Measurements from ENCODE around the gene CBX5. TPM values are rescaled to one million over a fixed set of nuclear protein-coding genes. Genes with fewer than 3 reads are reported as not detected.
"Not testable (repeated sequence)": the region's sequence is repeated elsewhere in the genome, so short reads cannot be mapped to it uniquely, and the experiment has no call there.

CBX5 gene
- total RNA-seq, 1 donor from 2014 or later: 39.5 TPM

DNA sequence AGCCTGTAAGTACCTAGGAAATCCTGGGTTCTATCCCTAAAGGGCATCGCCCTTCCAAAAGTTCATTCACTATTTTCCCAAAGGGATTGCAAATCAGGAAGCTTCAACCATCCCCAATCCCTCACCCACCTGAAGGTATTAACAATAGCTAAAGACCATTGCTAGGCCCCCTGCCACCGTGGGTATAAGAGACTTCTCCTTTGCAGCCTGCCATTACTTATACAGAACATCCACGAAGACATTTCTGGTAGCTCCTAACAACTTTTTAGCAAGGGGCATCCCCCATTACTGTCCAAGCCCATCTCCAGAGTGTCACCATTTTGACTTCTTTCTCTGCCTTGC lies 90.8 kb downstream of the CBX5 start:
- intact Hi-C loops (cut with DNase I): no loop called here
- DNase-seq (ENCODE audit: low spot score): no peak

DNA sequence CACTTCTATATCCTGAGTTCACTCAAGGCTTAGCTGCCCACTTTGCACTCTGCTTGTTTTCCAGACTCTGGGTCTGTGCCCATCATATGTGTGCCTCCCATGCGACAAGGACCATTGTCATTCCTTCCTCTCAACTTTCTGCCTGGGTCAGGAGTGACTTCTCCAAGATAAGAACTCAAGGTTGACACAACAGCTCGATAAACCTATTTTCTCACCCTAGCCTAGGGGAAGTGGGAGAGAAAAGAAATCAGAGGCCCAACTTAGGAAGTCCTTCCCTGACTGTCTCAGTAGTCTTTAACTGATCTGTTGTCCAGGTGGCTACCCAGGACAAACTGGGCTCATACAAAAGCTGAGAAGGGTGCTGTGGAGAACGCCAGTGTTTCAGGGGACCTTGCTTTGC lies 92.8 kb downstream of the CBX5 start:
- DNase-seq (ENCODE audit: low spot score): no peak
- intact Hi-C loops (cut with DNase I): no loop called here

DNA sequence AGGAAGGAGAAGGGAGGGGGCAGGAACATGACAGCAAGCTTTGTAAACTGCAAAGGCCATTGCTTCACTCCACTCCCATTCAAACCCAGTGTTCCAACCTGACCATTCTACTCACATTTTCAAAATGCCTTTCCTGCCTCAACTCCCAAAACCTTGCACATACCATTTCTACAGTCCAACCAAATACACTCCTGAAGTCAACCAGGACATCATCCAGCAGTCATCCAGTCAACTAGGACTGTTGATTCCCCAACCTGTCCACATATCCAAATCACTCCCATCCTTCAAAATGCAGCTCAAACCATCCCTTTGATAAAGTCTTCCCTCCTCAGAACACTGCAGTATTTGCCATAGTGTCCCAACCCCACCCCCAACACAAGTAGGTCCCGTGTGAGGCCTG lies 94.0 kb downstream of the CBX5 start:
- intact Hi-C loops (cut with DNase I): no loop called here
- no peak for DNase-seq (ENCODE audit: low spot score)

DNA sequence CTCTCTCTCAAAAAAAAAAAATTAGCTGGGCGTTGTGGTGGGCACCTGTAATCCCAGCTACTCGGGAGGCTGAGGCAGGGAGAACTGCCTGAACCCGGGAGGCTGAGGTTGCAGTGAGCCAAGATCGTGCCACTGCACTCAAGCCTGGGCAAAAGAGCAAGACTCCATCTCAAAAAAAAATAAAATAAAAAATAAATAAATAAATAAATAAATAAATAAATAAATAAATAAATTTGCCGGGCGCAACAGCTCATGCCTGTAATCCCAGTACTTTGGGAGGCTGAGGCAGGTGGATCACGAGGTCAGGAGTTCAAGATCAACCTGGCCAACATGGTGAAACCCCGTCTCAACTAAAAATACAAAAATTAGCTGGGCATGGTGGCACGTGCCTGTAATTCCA lies 94.6 kb downstream of the CBX5 start:
- intact Hi-C loops (cut with DNase I); DNase-seq (ENCODE audit: low spot score): not testable (repeated sequence)

DNA sequence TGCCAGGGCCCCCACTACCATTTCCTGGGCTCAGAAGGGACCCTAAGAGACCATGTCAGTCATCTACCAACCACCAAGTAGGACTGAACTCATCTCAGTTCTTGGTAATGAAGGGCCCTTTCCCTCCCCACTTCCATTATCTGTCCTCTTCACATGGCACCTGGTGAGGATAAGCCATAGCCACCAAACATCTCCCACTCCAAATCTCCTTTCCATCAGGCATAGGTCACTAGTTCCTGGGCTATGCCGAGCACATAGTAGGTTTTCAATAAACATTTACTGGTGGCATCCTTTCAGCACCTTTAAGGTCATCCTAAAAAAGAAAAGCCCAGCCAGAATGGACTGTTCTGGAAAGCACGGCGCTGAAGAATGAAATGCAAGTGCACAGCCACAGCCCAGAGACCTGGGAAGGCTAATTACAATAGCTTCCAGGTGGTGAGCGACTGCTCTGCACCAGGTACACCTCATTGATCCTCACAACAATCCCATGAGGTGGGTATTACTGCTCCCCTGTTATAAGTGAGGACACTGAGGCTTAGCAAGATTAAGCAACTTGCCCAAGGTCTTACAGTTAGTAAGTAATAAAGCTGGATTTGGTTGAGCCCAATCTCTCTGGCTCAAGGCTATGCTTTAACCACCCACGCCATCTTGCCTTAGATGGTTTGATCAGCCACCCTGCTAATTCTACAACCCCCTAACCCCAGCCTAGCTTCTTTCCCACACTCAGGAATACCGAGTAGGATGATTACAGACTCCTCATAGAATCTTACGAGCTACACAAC lies 95.7 kb downstream of the CBX5 start:
- DNase-seq (ENCODE audit: low spot score): no peak
- intact Hi-C loops (cut with DNase I): no loop called here

DNA sequence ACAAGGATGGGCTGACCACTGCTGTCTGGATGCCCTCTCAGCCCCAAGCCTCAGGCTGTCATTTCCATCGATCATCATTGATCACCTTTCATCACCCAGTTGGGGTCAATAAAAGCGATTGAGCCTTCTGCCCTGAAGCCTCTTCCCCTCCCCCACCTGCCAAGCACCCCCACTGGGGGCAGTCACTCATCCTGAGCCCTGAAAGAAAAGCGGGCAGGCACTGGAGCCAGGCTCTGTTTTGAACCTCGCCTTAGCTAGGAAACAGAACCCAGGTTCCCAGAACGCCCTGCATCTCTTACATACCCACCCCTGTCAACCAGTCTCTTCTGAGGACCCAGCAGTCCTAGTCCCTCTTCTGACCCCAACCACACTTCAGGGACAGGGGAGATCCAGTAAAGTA lies 96.9 kb downstream of the CBX5 start:
- DNase-seq (ENCODE audit: low spot score): no peak
- intact Hi-C loops (cut with DNase I): no loop called here

DNA sequence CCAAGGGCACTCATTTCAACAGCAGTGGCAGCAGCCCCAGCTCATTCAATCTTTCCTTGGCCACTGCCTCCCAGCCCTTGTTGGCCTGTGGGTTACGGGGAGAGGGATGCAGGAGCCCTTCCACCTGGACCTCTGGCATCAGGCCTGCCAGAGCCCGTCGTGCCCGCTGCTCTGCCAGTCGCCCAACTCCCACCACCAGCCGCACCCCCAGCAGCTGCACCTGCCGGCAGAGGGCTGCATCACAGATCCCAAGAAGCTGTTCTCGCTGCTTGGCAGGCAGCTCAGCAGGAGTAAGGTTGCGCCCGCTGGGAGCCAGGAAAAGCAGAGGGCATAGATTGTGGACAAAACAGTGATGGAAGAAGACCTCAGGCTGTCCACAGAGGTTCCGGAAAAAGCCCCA lies 97.8 kb downstream of the CBX5 start:
- intact Hi-C loops (cut with DNase I): no loop called here

More for the DNA sequence above, 97.8 kb downstream of the CBX5 start:
- DNase-seq (ENCODE audit: low spot score): no peak

Other genes starting within 250 kb of the CBX5 start
- gene HOXC5, start 247.1 kb downstream of the CBX5 start, total RNA-seq: not detected
- gene HOXC4, start 226.3 kb downstream of the CBX5 start, total RNA-seq: not detected
- gene SMUG1, start 91.1 kb downstream of the CBX5 start, total RNA-seq: 15.3 TPM
- 439 TPM for gene HNRNPA1, start 604 bp upstream of the CBX5 start, total RNA-seq
- gene NFE2, start 20.9 kb upstream of the CBX5 start, total RNA-seq: 1.2 TPM
- gene COPZ1, start 45.0 kb upstream of the CBX5 start, total RNA-seq: 106 TPM
- gene GPR84, start 84.4 kb upstream of the CBX5 start, total RNA-seq: 0.22 TPM
- 4.8 TPM for gene ZNF385A, start 104.6 kb upstream of the CBX5 start, total RNA-seq
- 48.2 TPM for gene ITGA5, start 139.1 kb upstream of the CBX5 start, total RNA-seq
- gene GTSF1, start 193.5 kb upstream of the CBX5 start, total RNA-seq: not detected
- 4.5 TPM for gene NCKAP1L, start 217.6 kb upstream of the CBX5 start, total RNA-seq